Right atrium auricular region (tissue), 2 donors: ENCODE results near the gene RNF123. TPM values are rescaled to one million over a fixed set of nuclear protein-coding genes. Genes with fewer than 3 reads are reported as not detected.
"Not testable (repeated sequence)": the region's sequence is repeated elsewhere in the genome, so short reads cannot be mapped to it uniquely, and the experiment has no call there.

Source experiments
- DNase-seq: peaks from one replicate; pipeline ENCODE4 v3.0.0-alpha.2; 2019; ENCODE audit warnings: low spot score
- H3K27ac ChIP-seq, 2 donors: fragments of 200-600 bp; sonication (generic); 1 replicate in 1 of 2; 2 replicates in 1 of 2; pipeline ENCODE4 v1.5.1; 2016 to 2019
- H3K27me3 ChIP-seq, 2 donors: fragments of 200-600 bp; sonication (generic); one replicate each; pipeline versions ENCODE4 v1.5.1 to v1.6.0; 2017 to 2019
- H3K36me3 ChIP-seq: fragments of 200-600 bp; sonication (generic); one replicate; pipeline ENCODE4 v1.5.1; 2016
- H3K4me1 ChIP-seq, 2 donors: fragments of 200-600 bp; sonication (generic); one replicate each; pipeline versions ENCODE4 v1.5.1 to v1.6.0; 2017 to 2019
- H3K4me3 ChIP-seq, 2 donors: fragments of 200-600 bp; sonication (generic); 1 replicate in 1 of 2; 2 replicates in 1 of 2; pipeline ENCODE4 v1.5.1; 2017 to 2019; ENCODE audit warnings: mild to moderate bottlenecking in 1 of 2, moderate library complexity in 1 of 2
- H3K9me3 ChIP-seq, 2 donors: fragments of 200-600 bp; sonication (generic); one replicate each; pipeline ENCODE4 v1.5.1; 2019
- CTCF ChIP-seq, 2 donors: fragments of 200-600 bp; sonication (generic); IDR thresholded peaks; one replicate each; pipeline ENCODE4 v1.5.1; 2019; ENCODE audit warnings: antibody characterized with exemption in 2 of 2
- total RNA-seq, 2 donors: library from RNA; depleted of rRNA; stranded (reverse); fragments of >200 nt; gene quantifications; one replicate each; pipeline ENCODE4 v1.1.0, GENCODE V29; 2016

Gene RNF123
- total RNA-seq, 2 donors from 2014 or later = 29.1 to 29.8 TPM

- TF ChIP-seq CTCF (IDR thresholded peaks at IDR 0.05) = peak in 1 of 2 donors; percentile 28
- peaks cover 0 to 18% of the 10 kb centered on the region in 2 donors for H3K4me1 ChIP-seq
- peaks cover 39% of the 10 kb centered on the region for H3K36me3 ChIP-seq
- no peaks in the 10 kb centered on the region for H3K9me3 ChIP-seq
- peak overlapping the region; percentile 82 to 91 for H3K27ac ChIP-seq
- DNase-seq = no peak
- H3K4me3 ChIP-seq = peak overlapping the region; percentile 77 to 87
- no peaks in the 10 kb centered on the region for H3K27me3 ChIP-seq
These were observed 14.8 kb upstream of the RNF123 start for GRCh38 chr3:49674497-49674983.

GRCh38 chr3:49675912-49676311 is 13.4 kb upstream of the RNF123 start:
- no peak overlapping the region for H3K27ac ChIP-seq
- H3K4me3 ChIP-seq = no peak overlapping the region
- H3K27me3 ChIP-seq = no peaks in the 10 kb centered on the region
- no peaks in the 10 kb centered on the region for H3K9me3 ChIP-seq
- peaks cover 0 to 18% of the 10 kb centered on the region in 2 donors for H3K4me1 ChIP-seq
- no peak for DNase-seq
- no peak for TF ChIP-seq CTCF (IDR thresholded peaks at IDR 0.05)
- peaks cover 52% of the 10 kb centered on the region for H3K36me3 ChIP-seq

- Histone ChIP-seq H3K27ac (no peak overlapping the region), H3K36me3 (peaks cover 81% of the 10 kb centered on the region), H3K27me3 (no peaks in the 10 kb centered on the region), H3K4me3 (no peak overlapping the region), H3K4me1 (no peaks in the 10 kb centered on the region), H3K9me3 (no peaks in the 10 kb centered on the region)
- DNase-seq = no peak
- TF ChIP-seq CTCF (IDR thresholded peaks at IDR 0.05) = no peak
These were observed 8.7 kb upstream of the RNF123 start for GRCh38 chr3:49680493-49681231.

- Histone ChIP-seq H3K27me3 (no peaks in the 10 kb centered on the region), H3K36me3 (peaks cover 76% of the 10 kb centered on the region), H3K4me3 (no peak overlapping the region), H3K4me1 (peaks cover 0 to 4% of the 10 kb centered on the region in 2 donors), H3K27ac (no peak overlapping the region), H3K9me3 (no peaks in the 10 kb centered on the region)
- TF ChIP-seq CTCF (IDR thresholded peaks at IDR 0.05) = no peak
- no peak for DNase-seq
These were observed 8.2 kb upstream of the RNF123 start for GRCh38 chr3:49681232-49681522.

GRCh38 chr3:49681543-49681942 is 7.8 kb upstream of the RNF123 start:
- Histone ChIP-seq H3K4me1 (peaks cover 0 to 7% of the 10 kb centered on the region in 2 donors), H3K36me3 (peaks cover 72% of the 10 kb centered on the region), H3K9me3 (no peaks in the 10 kb centered on the region), H3K27ac (no peak overlapping the region), H3K27me3 (no peaks in the 10 kb centered on the region), H3K4me3 (no peak overlapping the region)
- DNase-seq = no peak
- TF ChIP-seq CTCF (IDR thresholded peaks at IDR 0.05) = no peak

GRCh38 chr3:49683162-49683561 is 6.2 kb upstream of the RNF123 start:
- H3K9me3 ChIP-seq = no peaks in the 10 kb centered on the region
- no peaks in the 10 kb centered on the region for H3K27me3 ChIP-seq
- TF ChIP-seq CTCF (IDR thresholded peaks at IDR 0.05) = no peak
- no peak overlapping the region for H3K4me3 ChIP-seq
- no peak overlapping the region for H3K27ac ChIP-seq
- no peak for DNase-seq
- H3K36me3 ChIP-seq = peaks cover 56% of the 10 kb centered on the region
- peaks cover 0 to 13% of the 10 kb centered on the region in 2 donors for H3K4me1 ChIP-seq

- peaks cover 0 to 23% of the 10 kb centered on the region in 2 donors for H3K4me1 ChIP-seq
- H3K27ac ChIP-seq, H3K27me3 ChIP-seq, H3K9me3 ChIP-seq, H3K4me3 ChIP-seq, DNase-seq: not testable (repeated sequence)
- peaks cover 43% of the 10 kb centered on the region for H3K36me3 ChIP-seq
These were observed 4.9 kb upstream of the RNF123 start for GRCh38 chr3:49684453-49684852.

- not testable (repeated sequence) for DNase-seq, H3K9me3 ChIP-seq, H3K27ac ChIP-seq, H3K27me3 ChIP-seq, H3K4me3 ChIP-seq
- Histone ChIP-seq H3K36me3 (peaks cover 38% of the 10 kb centered on the region), H3K4me1 (peaks cover 0 to 27% of the 10 kb centered on the region in 2 donors)
These were observed 4.3 kb upstream of the RNF123 start for GRCh38 chr3:49685103-49685502.
